Subcutaneous abdominal adipose tissue (tissue), 5 donors: ENCODE data around the gene IGLL1.
"Not testable (repeated sequence)": the region's sequence is repeated elsewhere in the genome, so short reads cannot be mapped to it uniquely, and the experiment has no call there.

Experiments
- H3K27ac ChIP-seq: one replicate; pipeline ENCODE4 v1.7.0; 2013; ENCODE audit warnings: low read depth, mild to moderate bottlenecking, inconsistent platforms, low read length, moderate library complexity
- H3K27me3 ChIP-seq, 5 donors: one replicate each; pipeline ENCODE4 v1.7.0; 2013; ENCODE audit warnings: low read length in 5 of 5, inconsistent platforms in 1 of 5; ENCODE audit not compliant: control insufficient read depth in 5 of 5, insufficient read depth in 4 of 5
- H3K36me3 ChIP-seq, 5 donors: one replicate each; pipeline ENCODE4 v1.7.0; 2013; ENCODE audit warnings: low read length in 5 of 5; ENCODE audit not compliant: control insufficient read depth in 5 of 5, insufficient read depth in 5 of 5
- H3K4me1 ChIP-seq, 5 donors: one replicate each; pipeline ENCODE4 v1.7.0; 2013; ENCODE audit warnings: low read length in 5 of 5, mild to moderate bottlenecking in 3 of 5, moderate library complexity in 1 of 5; ENCODE audit not compliant: control insufficient read depth in 5 of 5, insufficient read depth in 5 of 5
- H3K4me3 ChIP-seq, 5 donors: one replicate each; pipeline ENCODE4 v1.7.0; 2013; ENCODE audit warnings: low read length in 5 of 5, low read depth in 1 of 5
- H3K9ac ChIP-seq, 5 donors: one replicate each; pipeline ENCODE4 v1.7.0; 2013; ENCODE audit warnings: low read length in 5 of 5, mild to moderate bottlenecking in 4 of 5, moderate library complexity in 3 of 5
- H3K9me3 ChIP-seq, 5 donors: one replicate each; pipeline ENCODE4 v1.7.0; 2013; ENCODE audit warnings: low read length in 5 of 5; ENCODE audit not compliant: control insufficient read depth in 5 of 5
- donor health status: healthy.
- donor health status: healthy.
- donor health status: healthy.
- donor health status: healthy.
- donor health status: healthy.

The IGLL1 gene

GRCh38 chr22:23553924-23554870 lies 25.9 kb downstream of the IGLL1 start:
- peaks cover 6 to 22% (median 19%) of the 10 kb centered on the region in 5 donors for H3K27me3 ChIP-seq
- H3K9ac ChIP-seq, result no peak overlapping the region
- no peaks in the 10 kb centered on the region for H3K36me3 ChIP-seq
- H3K9me3 ChIP-seq, result peaks cover 0 to 9% (median 0%) of the 10 kb centered on the region in 5 donors
- H3K4me1 ChIP-seq, result no peaks in the 10 kb centered on the region
- H3K4me3 ChIP-seq, result no peak overlapping the region
- H3K27ac ChIP-seq, result no peak overlapping the region

GRCh38 chr22:23553438-23553837 lies 26.7 kb downstream of the IGLL1 start:
- H3K4me3 ChIP-seq, result no peak overlapping the region
- peaks cover 0 to 9% (median 0%) of the 10 kb centered on the region in 5 donors for H3K9me3 ChIP-seq
- no peaks in the 10 kb centered on the region for H3K36me3 ChIP-seq
- H3K27ac ChIP-seq, result no peak overlapping the region
- no peaks in the 10 kb centered on the region for H3K4me1 ChIP-seq
- no peak overlapping the region for H3K9ac ChIP-seq
- peaks cover 6 to 22% (median 19%) of the 10 kb centered on the region in 5 donors for H3K27me3 ChIP-seq

GRCh38 chr22:23552573-23552972 lies 27.5 kb downstream of the IGLL1 start:
- Histone ChIP-seq H3K9me3 (peaks cover 0 to 12% (median 0%) of the 10 kb centered on the region in 5 donors), H3K36me3 (no peaks in the 10 kb centered on the region), H3K27ac (no peak overlapping the region), H3K4me1 (no peaks in the 10 kb centered on the region), H3K4me3 (no peak overlapping the region), H3K9ac (no peak overlapping the region), H3K27me3 (peaks cover 6 to 22% (median 19%) of the 10 kb centered on the region in 5 donors)

GRCh38 chr22:23551385-23551784 lies 28.7 kb downstream of the IGLL1 start:
- no peak overlapping the region for H3K27ac ChIP-seq
- H3K4me1 ChIP-seq, result no peaks in the 10 kb centered on the region

GRCh38 chr22:23550049-23550650 lies 29.9 kb downstream of the IGLL1 start:
- H3K4me1 ChIP-seq, result no peaks in the 10 kb centered on the region
- H3K9ac ChIP-seq, result no peak overlapping the region
- H3K27me3 ChIP-seq, result peaks cover 0 to 17% (median 14%) of the 10 kb centered on the region in 5 donors
- peaks cover 0 to 12% (median 0%) of the 10 kb centered on the region in 5 donors for H3K9me3 ChIP-seq
- H3K36me3 ChIP-seq, result no peaks in the 10 kb centered on the region
- H3K4me3 ChIP-seq, result no peak overlapping the region
- no peak overlapping the region for H3K27ac ChIP-seq

More at GRCh38 chr22:23551385-23551784, 28.7 kb downstream of the IGLL1 start:
- no peak overlapping the region for H3K9ac ChIP-seq
- no peaks in the 10 kb centered on the region for H3K36me3 ChIP-seq
- H3K27me3 ChIP-seq, result peaks cover 0 to 17% (median 15%) of the 10 kb centered on the region in 5 donors
- no peak overlapping the region for H3K4me3 ChIP-seq
- peaks cover 0 to 12% (median 0%) of the 10 kb centered on the region in 5 donors for H3K9me3 ChIP-seq

GRCh38 chr22:23549198-23549595 lies 30.9 kb downstream of the IGLL1 start:
- H3K9ac ChIP-seq, result no peak overlapping the region
- H3K4me1 ChIP-seq, result no peaks in the 10 kb centered on the region
- H3K27me3 ChIP-seq, result peaks cover 0 to 17% (median 11%) of the 10 kb centered on the region in 5 donors
- peaks cover 0 to 12% (median 0%) of the 10 kb centered on the region in 5 donors for H3K9me3 ChIP-seq
- H3K27ac ChIP-seq, result no peak overlapping the region
- H3K4me3 ChIP-seq, result no peak overlapping the region
- no peaks in the 10 kb centered on the region for H3K36me3 ChIP-seq

GRCh38 chr22:23548501-23549197 lies 31.4 kb downstream of the IGLL1 start:
- no peak overlapping the region for H3K27ac ChIP-seq
- H3K4me1 ChIP-seq, result no peaks in the 10 kb centered on the region
- H3K36me3 ChIP-seq, result no peaks in the 10 kb centered on the region
- H3K9ac ChIP-seq, result no peak overlapping the region
- peaks cover 0 to 16% (median 8%) of the 10 kb centered on the region in 5 donors for H3K27me3 ChIP-seq
- H3K9me3 ChIP-seq, result peaks cover 0 to 12% (median 0%) of the 10 kb centered on the region in 5 donors
- no peak overlapping the region for H3K4me3 ChIP-seq

GRCh38 chr22:23547818-23548500 lies 32.1 kb downstream of the IGLL1 start:
- Histone ChIP-seq H3K27me3 (peaks cover 0 to 10% (median 4%) of the 10 kb centered on the region in 5 donors), H3K4me1 (no peaks in the 10 kb centered on the region), H3K27ac (no peak overlapping the region), H3K9ac (no peak overlapping the region), H3K4me3 (no peak overlapping the region), H3K36me3 (no peaks in the 10 kb centered on the region), H3K9me3 (peaks cover 0 to 12% (median 0%) of the 10 kb centered on the region in 5 donors)

- not testable (repeated sequence) for H3K27ac ChIP-seq, H3K36me3 ChIP-seq, H3K4me3 ChIP-seq, H3K27me3 ChIP-seq, H3K4me1 ChIP-seq, H3K9ac ChIP-seq
- H3K9me3 ChIP-seq, result peaks cover 0 to 12% (median 0%) of the 10 kb centered on the region in 5 donors
Measured at GRCh38 chr22:23547382-23547781, 32.7 kb downstream of the IGLL1 start.
